GM18858 (cell line): ENCODE measurements around the gene VSTM1.
"Not testable (repeated sequence)": the region's sequence is repeated elsewhere in the genome, so short reads cannot be mapped to it uniquely, and the experiment has no call there.

Source experiments
- ATAC-seq: cut with Tn5 transposase; IDR thresholded peaks from one replicate; pipeline ENCODE4 v1.9.1; 2021; ENCODE audit not compliant: unreplicated experiment

The VSTM1 gene

DNA sequence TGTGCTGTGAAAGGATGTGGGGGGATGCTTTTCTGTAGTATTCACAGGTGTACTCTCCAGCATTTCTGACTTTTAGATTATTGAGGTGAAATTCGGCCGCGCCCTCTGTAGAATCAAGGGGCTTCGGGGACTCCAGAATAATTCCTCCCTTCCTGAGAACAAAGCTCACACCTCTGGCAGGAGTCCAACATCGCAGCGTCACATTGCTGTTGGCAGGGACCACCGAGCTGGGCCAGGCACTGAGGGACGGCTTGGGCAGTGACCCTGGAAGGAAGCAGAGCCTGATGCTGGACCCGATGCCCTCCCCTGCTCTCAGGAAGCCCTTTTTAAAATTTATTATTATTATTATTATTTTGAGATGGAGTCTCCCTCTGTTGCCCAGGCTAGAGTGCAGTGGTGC lies 11.2 kb upstream of the VSTM1 start:
- no peak for ATAC-seq

DNA sequence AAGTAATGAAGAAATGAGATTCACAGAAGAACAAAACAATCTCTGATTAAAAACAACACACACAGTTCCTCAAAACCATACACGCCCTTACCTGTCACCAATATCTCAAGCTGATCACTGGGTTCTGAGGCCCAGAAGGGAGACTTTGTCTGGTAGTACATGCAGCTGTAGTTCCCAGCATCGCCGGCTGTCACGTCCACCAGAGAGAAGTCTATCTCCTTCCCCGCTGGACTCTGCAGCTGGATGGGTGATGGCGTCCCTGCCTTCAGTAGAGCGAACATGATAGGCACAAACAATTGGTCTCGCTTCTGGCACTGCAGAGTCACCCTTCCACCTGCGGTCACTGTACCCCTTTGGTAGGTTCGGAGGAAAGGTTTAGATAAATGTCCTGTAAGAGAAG lies 10.1 kb upstream of the VSTM1 start:
- ATAC-seq = no peak

DNA sequence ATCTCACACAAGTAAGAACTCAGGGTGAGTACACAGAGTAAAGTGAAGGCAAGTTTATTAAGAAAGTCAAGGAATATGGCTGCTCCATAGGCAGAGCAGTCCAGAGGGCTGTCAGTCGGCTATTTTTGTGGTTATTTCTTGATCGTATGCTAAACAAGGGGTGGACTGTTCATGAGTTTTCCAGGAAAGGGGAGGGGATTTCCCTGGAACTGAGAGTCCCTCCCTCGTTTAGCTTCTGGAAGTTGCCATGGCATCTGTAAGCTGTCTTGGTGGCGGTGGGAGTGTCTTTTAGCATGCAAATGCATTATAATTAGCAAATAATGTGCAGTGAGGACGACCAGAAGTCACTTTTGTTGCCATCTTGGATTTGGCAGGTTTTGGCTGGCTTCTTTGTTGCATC lies 5.8 kb upstream of the VSTM1 start:
- no peak for ATAC-seq

DNA sequence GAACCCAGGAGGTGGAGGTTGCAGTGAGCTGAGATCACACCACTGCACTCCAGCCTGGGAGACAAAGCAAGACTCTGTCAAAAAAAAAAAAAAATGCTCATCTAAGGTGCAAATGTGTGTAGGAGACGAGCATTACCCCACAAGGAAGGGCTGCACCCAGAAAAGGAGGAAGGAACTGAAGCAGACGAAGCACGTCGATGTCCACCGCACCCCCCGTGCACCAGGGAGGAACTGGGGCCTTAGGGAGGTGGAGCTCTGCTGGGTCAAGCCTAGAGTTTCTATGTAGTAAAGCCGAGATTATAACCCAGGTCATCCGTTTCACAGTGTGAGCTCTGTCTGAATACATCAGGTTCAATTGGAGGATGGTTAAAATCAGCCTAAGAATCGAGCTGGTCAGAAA lies 1.1 kb downstream of the VSTM1 start:
- no peak for ATAC-seq

DNA sequence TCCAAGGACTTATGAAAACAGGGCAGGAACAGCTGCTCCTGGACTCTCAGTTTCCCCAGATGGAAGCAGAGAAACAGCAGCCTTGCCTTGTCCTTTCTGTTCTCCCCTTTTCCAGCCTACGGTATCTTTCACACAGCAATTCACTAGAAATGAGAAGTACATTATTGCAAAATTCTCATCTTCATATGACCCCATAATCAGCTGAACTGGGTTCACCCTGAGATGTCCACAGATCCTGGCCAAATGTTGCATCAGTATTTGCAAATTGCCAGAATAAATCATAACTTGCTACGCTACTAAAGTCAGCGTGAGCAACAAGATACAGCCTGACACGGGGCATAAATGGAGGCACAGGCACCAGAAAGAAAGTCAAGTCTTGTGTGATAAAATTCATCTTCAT lies 16.1 kb downstream of the VSTM1 start:
- no peak for ATAC-seq

DNA sequence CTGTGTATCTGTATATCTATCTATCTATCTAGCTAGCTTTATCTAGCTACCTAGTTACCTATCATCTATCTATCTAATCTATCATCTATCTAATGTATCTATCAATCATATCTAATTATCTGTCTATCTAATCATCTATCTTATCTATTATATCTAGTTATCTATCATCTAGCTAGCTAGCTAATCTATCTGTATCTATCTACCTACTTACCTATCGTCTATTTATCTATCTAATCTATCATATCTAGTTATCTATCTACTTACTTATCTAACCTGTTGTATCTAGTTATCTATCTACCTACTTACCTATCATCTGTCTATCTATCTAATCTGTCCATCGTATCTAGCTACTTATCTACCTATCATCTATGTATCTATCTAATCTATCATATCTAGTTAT lies 17.9 kb downstream of the VSTM1 start:
- no peak for ATAC-seq

DNA sequence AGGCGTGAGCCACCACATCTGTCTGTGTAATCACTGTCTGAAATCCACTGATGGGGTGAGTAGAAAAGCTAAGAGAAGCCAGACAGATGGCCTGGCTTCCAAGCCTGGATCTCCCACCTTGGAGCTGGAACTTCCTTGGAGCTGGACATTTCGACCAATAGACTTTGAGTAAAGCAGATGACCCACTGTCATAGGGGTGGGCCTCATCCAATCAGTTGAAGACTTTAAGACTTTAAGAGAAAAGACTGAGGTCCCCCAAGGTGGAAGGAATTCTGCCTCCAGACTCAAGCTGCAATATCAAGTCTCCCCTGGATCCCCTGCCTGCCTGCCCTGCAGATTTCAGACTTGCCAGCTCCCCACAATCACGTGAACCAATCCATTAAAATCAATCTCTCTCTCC lies 20.7 kb downstream of the VSTM1 start:
- no peak for ATAC-seq

DNA sequence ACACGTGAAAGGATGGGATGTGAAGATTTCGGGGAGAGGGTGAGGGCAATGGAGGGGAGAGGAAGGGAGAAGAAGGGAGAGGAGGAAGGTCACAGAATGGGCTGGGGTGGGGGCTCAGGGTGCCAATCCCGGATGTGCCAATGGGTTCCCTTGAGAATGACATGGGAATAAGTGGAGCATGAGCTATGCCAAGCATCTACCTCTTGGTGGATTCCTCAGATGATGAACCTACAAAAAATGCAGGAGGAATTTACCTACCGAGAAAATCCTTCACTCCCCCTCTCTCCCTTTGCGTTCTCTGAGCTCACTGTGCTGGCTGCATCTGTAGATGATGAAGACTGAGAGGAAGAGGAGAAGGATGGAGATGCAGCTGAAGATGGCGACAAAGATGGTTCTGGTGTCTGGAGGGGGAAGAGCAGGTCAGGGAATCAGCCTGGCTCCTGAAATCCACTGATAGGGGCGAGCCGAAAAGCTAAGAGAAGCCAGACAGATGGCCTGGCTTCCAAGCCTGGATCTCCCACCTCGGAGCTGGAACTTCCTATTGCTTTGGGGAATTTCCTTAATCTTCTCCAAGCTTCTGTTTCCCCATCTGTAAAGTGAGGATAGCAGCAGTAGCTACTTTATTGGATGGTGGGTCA lies 21.6 kb downstream of the VSTM1 start:
- no peak for ATAC-seq

DNA sequence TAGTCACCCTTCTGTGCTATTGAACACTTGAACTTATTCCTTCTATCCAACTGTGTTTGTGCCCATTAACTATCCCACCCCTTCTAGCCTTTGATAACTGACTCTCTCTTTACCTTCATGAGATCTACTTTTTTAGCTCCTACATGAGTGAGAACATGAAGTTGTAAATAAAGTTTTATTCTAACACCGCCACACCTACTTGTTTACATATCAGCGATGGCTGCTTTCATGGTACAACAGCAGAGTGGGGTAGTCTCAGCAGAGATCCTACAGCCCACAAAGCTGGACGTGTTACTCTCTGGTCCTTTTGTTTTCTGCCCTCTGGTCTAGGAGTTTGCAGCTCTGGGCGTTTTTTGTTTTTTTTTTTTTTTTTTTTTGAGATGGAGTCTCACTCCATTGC lies 23.7 kb downstream of the VSTM1 start:
- no peak for ATAC-seq

DNA sequence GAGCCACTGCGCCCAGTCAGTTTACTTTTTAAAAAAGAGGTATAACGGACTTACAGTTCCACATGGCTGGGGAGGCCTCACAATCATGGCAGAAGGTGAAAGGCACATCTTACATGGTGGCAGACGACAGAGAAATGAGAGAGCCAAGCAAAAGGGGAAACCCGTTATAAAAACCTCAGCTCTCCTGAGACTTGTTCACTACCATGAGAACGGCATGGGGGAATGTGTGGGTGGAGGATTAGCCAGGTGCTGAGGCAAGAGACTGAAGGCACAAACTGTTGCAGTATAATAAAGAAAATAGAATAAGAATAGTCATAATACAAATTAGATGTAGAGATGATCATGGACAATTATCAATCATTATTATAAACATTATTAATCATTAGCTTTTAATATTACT lies 27.2 kb downstream of the VSTM1 start:
- ATAC-seq = not testable (repeated sequence)

DNA sequence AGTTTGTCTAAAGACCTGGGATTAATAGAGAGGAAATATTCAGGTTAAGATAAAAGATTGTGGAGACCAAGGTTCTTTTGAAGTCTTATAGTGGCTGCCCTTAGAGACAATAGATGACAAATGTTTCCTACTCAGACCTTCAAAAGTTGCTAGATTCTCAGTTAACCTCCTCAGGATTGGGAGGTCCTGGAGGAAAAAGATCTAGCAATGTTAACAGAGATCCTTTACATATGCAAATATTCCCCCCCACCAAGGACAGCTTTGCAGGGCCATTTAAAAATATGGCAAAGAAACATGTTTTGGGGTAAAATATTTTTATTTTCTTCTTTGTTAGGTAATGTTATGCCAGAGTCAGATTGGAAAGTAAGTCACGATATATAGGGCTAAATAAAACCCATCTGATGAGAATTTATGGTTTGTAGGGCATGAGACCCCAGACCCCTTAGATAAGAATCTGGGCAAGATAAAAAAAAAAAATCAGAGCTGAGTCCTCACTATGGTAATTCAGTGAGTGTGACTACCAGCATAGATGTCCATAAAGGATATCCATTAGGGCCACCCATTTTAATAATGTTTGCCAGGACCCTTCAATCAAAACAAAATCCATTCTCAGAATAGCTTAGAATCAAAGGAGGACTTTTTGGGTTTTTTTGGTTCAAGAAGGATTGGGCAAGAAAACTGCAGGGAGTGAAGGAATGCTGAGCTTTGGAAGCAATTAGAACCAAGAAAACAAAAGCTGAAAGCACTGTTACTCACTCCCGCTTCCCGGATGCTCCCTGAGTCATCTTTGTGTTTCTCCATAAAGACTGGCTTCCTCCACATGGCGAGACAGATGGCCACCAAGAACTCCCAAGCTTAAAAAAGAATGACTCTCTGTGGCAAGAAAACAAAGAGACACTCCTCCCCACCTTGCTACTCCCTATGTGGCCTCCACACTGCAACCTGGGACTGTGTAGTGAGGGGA lies 28.2 kb downstream of the VSTM1 start:
- no peak for ATAC-seq

DNA sequence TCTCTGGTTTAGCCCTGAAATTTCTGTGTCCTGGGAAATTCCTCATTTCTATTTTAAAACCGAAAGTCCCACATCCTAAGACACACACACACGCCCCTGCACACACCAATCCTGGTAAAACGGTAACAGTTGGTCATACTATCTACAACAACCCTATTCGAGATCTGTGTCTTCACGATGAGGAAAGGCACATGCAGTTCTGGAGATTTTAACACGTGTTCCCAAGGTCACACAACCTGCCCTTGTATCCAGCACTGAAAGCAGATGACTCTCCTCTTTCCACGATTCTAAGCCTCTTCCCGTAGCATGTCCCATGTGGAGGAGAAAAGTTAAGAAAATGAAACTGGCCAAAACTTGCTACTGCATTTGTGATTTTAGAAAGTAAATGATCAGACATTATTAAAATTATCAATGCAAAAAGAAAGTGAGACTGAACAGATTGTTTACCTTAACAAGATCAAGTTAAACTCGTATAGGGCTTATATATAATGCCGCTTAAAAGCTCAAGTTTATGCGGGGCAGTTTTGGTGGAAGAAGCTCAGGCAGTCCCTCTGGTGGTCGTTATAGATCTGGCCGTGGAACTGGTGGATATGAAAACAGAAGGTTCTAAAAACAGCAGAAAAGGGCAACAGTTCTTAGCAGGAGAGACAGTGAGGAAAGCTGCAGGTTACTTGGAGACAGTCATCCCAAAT lies 32.7 kb downstream of the VSTM1 start:
- no peak for ATAC-seq

DNA sequence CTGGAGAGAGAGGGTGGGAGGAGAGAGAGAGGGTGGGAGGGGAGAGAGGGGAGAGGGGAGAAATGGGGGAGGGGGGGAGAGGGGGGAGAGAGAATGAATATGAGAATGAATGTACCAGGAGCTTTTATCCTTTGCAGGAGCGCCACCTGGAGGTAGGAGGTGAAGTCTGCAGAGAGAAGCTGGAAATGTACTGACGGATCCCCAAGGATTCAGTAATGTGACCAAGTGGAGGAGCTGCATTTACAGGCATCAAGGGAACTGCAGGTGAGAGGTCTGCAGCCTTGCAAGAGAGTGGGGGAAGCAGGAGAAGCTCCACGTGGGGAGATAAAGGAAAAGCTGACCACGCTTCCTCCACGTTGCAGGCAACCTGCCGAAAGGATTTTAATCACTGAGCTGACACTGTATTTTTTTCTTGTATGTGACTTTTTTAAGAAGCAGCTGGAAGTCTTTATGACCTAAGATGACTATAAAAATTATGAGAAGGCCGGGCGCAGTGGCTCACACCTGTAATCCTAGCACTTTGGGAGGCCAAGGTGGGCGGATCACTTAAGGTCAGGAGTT lies 33.7 kb downstream of the VSTM1 start:
- ATAC-seq = no peak

DNA sequence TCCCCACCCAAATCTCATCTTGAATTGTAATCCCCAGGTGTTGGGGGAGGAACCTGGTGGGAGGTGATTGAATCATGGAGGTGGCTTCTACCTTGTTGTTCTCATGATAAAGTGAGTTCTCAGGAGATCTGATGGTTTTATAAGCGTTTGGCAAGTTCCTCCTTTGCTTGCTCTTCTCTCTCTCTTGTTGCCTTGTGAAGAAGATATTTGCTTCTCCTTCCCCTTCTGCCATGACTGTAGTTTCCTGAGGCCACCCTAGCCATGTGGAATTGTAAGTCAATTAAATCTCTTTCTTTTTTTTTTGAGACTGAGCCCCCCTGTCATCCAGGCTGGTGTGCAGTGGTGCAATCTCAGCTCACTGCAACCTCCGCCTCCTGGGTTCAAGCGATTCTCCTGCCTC lies 34.4 kb downstream of the VSTM1 start:
- no peak for ATAC-seq

DNA sequence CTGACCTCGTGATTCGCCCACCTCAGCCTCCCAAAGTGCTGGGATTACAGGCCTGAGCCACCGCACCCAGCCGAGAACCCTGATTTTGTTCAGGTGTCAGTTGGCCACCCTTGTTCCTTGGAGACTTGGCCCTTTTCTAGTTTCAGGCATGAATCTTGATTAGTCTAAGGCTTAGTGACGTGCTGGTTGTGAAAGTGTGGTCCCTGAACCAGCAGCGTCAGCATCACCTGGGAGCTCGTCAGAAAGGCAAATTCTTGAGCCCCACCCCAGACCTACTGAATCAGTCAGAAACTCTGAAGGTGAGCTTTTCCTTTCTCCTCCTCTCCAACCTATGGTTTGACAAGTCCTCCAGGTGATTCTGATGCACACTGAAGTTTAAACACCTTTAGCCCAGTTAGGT lies 37.0 kb downstream of the VSTM1 start:
- ATAC-seq = no peak

DNA sequence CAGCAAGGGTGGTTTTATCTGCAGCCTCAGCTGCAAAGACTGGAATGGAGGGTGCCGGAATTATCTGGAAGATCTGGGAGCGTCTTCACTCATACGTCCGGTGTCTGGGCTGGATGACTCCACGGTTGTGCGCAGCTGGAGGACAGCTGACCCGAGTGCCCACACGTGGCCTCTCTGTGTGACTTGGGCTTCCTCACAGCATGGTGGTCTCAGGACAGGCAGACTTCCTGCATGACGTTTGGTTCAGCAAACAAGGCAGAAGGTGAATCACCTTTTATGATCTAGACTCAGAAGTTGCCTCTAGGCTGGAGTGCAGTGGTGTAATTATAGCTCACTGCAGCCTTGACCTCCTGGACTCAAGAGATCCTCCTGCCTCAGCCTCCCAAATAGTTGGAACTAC lies 39.0 kb downstream of the VSTM1 start:
- no peak for ATAC-seq

DNA sequence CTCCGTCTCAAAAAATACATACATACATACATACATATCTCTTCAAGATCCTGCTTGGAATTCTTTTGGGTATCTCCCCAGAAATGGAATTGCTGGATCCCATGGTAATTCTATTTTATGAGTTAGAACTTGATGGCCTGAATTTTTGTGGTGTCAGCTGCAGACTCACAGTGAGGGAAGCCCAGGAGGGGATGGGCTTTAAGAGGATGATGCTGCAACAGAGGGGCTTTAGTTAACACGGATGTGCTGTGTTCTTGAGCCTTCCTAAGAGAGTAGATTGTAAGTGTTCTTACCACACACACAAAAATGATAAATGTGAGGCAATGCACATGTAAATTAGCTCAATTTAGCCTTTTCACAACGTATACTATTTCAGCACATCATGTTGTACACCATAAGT lies 40.5 kb downstream of the VSTM1 start:
- ATAC-seq = no peak

DNA sequence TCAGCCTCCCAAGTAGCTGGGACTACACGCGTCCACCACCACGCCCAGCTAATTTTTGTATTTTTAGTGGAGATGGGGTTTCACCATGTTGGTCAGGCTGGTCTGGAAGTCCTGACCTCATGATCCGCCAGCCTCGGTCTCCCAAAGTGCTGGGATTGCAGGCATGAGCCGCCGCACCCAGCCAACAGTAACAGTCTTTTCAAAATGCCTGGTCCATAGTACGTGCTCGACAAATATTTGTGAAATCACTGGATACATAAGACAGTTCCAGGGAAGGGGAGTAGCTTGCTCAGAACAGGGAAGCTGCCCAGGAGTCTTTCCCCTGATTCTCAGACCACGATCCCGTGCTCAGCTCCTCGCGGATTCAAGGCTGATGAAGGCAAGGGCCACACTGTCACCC lies 41.8 kb downstream of the VSTM1 start:
- no peak for ATAC-seq

DNA sequence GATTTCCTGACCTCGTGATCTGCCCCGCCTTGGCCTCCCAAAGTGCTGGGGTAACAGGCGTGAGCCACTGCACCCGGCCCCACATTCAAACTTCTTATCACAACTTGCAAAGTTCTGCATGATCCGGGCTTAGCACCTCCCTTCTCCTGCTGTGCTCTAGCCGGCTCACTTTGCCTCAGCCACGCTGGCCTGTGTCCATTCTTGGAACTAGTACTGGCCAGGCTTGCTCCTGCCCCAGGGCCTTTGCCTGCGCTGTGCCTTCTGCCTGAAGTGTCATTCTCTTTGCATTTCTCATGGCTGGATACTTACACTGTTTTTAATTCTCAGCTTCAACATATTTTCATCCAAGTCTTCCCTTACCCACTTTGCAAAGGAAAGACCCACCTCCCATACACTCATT lies 42.3 kb downstream of the VSTM1 start:
- ATAC-seq = no peak

DNA sequence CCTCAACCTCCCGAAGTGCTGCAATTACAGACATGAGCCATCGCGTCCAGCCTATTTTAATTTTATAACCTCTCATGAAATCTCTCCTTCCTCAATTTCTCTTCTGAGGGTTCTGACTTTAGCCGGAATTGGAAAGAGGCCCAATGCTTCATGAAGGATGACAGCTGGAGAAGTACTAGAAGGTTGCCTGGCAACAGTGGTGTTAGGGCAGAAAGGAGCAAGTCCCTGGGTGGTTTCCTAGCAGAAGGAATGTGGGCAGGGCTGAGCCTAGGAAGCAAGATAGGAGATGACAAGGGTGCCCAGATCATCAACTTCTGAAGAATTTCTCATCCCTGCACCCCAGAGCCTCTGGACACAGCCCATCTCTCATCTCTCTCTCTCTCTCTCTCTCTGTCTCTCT lies 46.4 kb downstream of the VSTM1 start:
- no peak for ATAC-seq

DNA sequence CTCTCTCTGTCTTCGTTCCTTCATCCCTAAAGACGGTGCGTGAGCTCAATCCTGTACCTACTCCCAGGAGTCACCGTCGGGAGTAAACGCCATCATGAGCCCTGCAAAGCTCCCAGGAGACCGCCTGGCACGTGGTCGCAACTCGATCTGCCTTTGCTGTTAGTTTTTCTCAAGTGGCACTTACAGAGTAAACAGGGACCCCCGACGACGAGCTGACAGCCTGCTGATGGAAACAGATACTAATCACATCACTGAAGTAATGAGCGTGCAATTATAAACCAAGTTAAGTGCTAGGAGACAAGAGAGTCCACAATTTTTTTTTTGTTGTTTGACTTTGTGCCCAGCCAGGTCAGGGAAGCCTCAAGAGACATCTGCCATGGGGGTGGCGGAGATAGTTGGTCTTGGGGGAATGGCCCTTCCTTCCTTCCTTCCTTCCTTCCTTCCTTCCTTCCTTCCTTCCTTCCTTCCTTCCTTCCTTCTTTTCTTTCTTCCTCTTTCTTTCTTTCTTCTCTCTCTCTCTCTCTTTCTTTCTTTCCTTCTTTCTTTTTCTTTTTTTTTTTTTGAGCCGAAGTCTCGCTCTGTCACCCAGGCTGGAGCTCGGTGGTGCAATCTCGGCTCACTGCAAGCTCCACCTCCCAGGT lies 48.7 kb downstream of the VSTM1 start:
- no peak for ATAC-seq
